ENCODE measurements around the gene RNMT. TPM values are rescaled to one million over a fixed set of nuclear protein-coding genes. Genes with fewer than 3 reads are reported as not detected.
A peak's percentile ranks its signal among the peaks of the same experiment; 100 is the strongest.

RNMT gene
- total RNA-seq, 1 experiment from 2014 or later: 58.2 TPM

- CTCF ChIA-PET: interaction anchor here (0.6 to 1.6 kb wide), 6 partner anchors 14 to 657 kb away, joined by 3 to 4 read pairs (median 3); partner anchors contain the start of genes FAM210A and RNMT
- peaks cover 15% of the 10 kb centered on the region for H3K36me3 Mint-ChIP-seq
- H3K4me3 Mint-ChIP-seq: no peak overlapping the region
- no peak overlapping the region for H3K27ac Mint-ChIP-seq
- POLR2A ChIA-PET: no interaction called here
- no peak for DNase-seq (ENCODE audit: low spot score)
- peak; percentile 88 for ATAC-seq
- TF ChIP-seq ESRRA (CRISPR knock-in tag; IDR thresholded peaks at IDR 0.05; ENCODE audit: borderline replicate concordance) (no peak), MXD4 (CRISPR knock-in tag; IDR thresholded peaks at IDR 0.05; ENCODE audit: borderline replicate concordance) (no peak), ZNF532 (CRISPR knock-in tag; IDR thresholded peaks at IDR 0.05; ENCODE audit: borderline replicate concordance) (no peak), JUN (CRISPR knock-in tag; IDR thresholded peaks at IDR 0.05) (no peak), E2F1 (CRISPR knock-in tag; IDR thresholded peaks at IDR 0.05) (no peak), JAZF1 (CRISPR knock-in tag; IDR thresholded peaks at IDR 0.05) (no peak), ZBTB21 (CRISPR knock-in tag; IDR thresholded peaks at IDR 0.05; ENCODE audit: borderline replicate concordance) (no peak), ZNF232 (CRISPR knock-in tag; IDR thresholded peaks at IDR 0.05) (no peak), FOXJ3 (CRISPR knock-in tag; IDR thresholded peaks at IDR 0.05; ENCODE audit: borderline replicate concordance) (no peak), SMAD4 (CRISPR knock-in tag; IDR thresholded peaks at IDR 0.05) (no peak), OVOL2 (CRISPR knock-in tag; IDR thresholded peaks at IDR 0.05; ENCODE audit: borderline replicate concordance) (no peak), KAT7 (CRISPR knock-in tag; IDR thresholded peaks at IDR 0.05; ENCODE audit: borderline replicate concordance) (no peak)
- TF ChIP-seq, protein P1, sequence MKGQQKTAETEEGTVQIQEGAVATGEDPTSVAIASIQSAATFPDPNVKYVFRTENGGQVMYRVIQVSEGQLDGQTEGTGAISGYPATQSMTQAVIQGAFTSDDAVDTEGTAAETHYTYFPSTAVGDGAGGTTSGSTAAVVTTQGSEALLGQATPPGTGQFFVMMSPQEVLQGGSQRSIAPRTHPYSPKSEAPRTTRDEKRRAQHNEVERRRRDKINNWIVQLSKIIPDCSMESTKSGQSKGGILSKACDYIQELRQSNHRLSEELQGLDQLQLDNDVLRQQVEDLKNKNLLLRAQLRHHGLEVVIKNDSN (CRISPR knock-in tag; IDR thresholded peaks at IDR 0.05): no peak
- TF ChIP-seq, protein P2, sequence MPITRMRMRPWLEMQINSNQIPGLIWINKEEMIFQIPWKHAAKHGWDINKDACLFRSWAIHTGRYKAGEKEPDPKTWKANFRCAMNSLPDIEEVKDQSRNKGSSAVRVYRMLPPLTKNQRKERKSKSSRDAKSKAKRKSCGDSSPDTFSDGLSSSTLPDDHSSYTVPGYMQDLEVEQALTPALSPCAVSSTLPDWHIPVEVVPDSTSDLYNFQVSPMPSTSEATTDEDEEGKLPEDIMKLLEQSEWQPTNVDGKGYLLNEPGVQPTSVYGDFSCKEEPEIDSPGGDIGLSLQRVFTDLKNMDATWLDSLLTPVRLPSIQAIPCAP (CRISPR knock-in tag; IDR thresholded peaks at IDR 0.05): no peak
- TF ChIP-seq, protein P3, sequence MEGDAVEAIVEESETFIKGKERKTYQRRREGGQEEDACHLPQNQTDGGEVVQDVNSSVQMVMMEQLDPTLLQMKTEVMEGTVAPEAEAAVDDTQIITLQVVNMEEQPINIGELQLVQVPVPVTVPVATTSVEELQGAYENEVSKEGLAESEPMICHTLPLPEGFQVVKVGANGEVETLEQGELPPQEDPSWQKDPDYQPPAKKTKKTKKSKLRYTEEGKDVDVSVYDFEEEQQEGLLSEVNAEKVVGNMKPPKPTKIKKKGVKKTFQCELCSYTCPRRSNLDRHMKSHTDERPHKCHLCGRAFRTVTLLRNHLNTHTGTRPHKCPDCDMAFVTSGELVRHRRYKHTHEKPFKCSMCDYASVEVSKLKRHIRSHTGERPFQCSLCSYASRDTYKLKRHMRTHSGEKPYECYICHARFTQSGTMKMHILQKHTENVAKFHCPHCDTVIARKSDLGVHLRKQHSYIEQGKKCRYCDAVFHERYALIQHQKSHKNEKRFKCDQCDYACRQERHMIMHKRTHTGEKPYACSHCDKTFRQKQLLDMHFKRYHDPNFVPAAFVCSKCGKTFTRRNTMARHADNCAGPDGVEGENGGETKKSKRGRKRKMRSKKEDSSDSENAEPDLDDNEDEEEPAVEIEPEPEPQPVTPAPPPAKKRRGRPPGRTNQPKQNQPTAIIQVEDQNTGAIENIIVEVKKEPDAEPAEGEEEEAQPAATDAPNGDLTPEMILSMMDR (IDR thresholded peaks at IDR 0.05): no peak
- TF ChIP-seq, protein P4, sequence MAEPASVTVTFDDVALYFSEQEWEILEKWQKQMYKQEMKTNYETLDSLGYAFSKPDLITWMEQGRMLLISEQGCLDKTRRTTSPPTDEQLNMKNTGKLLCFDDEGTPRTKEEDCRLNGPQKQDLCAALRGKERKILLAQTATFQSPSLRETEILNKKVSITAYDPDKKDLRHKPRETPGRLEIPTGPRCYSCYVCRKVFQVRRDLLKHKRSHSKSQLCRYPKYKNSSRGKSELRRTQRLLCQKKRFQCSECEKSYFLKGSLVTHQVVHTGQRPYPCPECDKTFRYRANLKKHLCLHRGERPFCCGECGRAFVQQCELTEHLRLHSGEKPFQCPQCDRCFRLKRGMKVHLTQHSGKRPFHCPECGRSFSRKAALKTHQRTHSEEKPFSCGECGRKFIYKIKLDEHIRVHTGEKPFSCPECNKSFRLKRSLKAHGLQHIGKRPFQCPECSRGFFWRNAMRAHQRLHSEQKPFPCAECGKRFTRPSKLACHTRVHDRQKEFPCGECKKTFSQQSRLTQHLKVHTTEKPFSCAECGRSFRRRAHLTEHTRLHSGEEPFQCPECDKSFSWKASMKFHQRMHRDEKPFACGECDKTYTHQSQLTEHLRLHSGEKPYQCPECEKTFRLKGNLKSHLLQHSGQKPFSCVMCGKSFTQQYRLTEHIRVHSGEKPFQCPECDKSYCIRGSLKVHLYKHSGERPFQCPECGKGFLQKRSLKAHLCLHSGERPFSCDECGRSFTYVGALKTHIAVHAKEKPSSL (CRISPR knock-in tag; conservative IDR thresholded peaks at IDR 0.05): no peak
- TF ChIP-seq, protein P5, sequence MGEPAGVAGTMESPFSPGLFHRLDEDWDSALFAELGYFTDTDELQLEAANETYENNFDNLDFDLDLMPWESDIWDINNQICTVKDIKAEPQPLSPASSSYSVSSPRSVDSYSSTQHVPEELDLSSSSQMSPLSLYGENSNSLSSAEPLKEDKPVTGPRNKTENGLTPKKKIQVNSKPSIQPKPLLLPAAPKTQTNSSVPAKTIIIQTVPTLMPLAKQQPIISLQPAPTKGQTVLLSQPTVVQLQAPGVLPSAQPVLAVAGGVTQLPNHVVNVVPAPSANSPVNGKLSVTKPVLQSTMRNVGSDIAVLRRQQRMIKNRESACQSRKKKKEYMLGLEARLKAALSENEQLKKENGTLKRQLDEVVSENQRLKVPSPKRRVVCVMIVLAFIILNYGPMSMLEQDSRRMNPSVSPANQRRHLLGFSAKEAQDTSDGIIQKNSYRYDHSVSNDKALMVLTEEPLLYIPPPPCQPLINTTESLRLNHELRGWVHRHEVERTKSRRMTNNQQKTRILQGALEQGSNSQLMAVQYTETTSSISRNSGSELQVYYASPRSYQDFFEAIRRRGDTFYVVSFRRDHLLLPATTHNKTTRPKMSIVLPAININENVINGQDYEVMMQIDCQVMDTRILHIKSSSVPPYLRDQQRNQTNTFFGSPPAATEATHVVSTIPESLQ (CRISPR knock-in tag; IDR thresholded peaks at IDR 0.05): no peak
- H3K27me3 Mint-ChIP-seq (ENCODE audit: low read depth): no peaks in the 10 kb centered on the region
- H3K9me3 Mint-ChIP-seq: peaks cover 16% of the 10 kb centered on the region
- H3K4me1 Mint-ChIP-seq: peaks cover 25% of the 10 kb centered on the region
Observed at GRCh38 chr18:13712400-13713131, 13.9 kb upstream of the RNMT start.

Measured in WTC11 (cell line).